Ascending aorta (tissue), 2 donors: ENCODE measurements around the gene SEMA4A. TPM values are rescaled to one million over a fixed set of nuclear protein-coding genes. Genes with fewer than 3 reads are reported as not detected.

Source experiments
- DNase-seq, 2 donors: peaks; one replicate each; pipeline ENCODE4 v3.0.0-alpha.2; 2019; ENCODE audit warnings: low spot score in 2 of 2
- H3K27ac ChIP-seq, 2 donors: fragments of 200-600 bp; sonication (generic); one replicate each; pipeline ENCODE4 v1.5.1; 2016 to 2017; ENCODE audit warnings: mild to moderate bottlenecking in 1 of 2
- H3K27me3 ChIP-seq: fragments of 200-600 bp; sonication (generic); one replicate; pipeline ENCODE4 v1.5.1; 2017
- H3K36me3 ChIP-seq, 2 donors: fragments of 200-600 bp; sonication (generic); one replicate each; pipeline ENCODE4 v1.5.1; 2016
- H3K4me1 ChIP-seq, 2 donors: fragments of 200-600 bp; sonication (generic); one replicate each; pipeline ENCODE4 v1.5.1; 2016 to 2017; ENCODE audit warnings: mild to moderate bottlenecking in 1 of 2
- H3K4me3 ChIP-seq, 2 donors: fragments of 200-600 bp; sonication (generic); one replicate each; pipeline ENCODE4 v1.5.1; 2016 to 2017; ENCODE audit warnings: mild to moderate bottlenecking in 1 of 2
- H3K9me3 ChIP-seq, 2 donors: fragments of 200-600 bp; sonication (generic); one replicate each; pipeline ENCODE4 v1.5.1; 2016
- CTCF ChIP-seq, 3 experiments: fragments of 200-600 bp in 2 of 3; fragments of 450-650 bp in 1 of 3; sonication (generic) in 2 of 3; IDR thresholded peaks; one replicate each; pipeline ENCODE4 v1.5.1; 2016 to 2019; ENCODE audit warnings: antibody characterized with exemption in 3 of 3, mild to moderate bottlenecking in 1 of 3, moderate library complexity in 1 of 3
- intact Hi-C: fragments of 100-400 bp; cut with DNase I; formaldehyde crosslinking; loops from one replicate; pipeline ENCODE4 v1.15.1; 2023
- total RNA-seq: library from RNA; depleted of rRNA; stranded (reverse); fragments of >200 nt; gene quantifications from one replicate; pipeline ENCODE4 v1.1.0, GENCODE V29; 2016

The SEMA4A gene
- total RNA-seq, 1 donor from 2014 or later: 0.64 TPM

- intact Hi-C loops: no loop called here
- H3K27ac ChIP-seq: peak overlapping the region in 1 of 2 donors; percentile 59
- H3K27me3 ChIP-seq: no peaks in the 10 kb centered on the region
- peaks cover 12 to 15% of the 10 kb centered on the region in 2 donors for H3K4me1 ChIP-seq
- no peak overlapping the region for H3K4me3 ChIP-seq
- DNase-seq: no peak
- H3K36me3 ChIP-seq: no peaks in the 10 kb centered on the region
- no peak for TF ChIP-seq CTCF (IDR thresholded peaks at IDR 0.05)
- H3K9me3 ChIP-seq: no peaks in the 10 kb centered on the region
These were observed 2.9 kb upstream of the SEMA4A start for GRCh38 chr1:156150333-156151011.

GRCh38 chr1:156151093-156151688, 2.2 kb upstream of the SEMA4A start:
- Histone ChIP-seq H3K27me3 (no peaks in the 10 kb centered on the region), H3K27ac (peak overlapping the region in 1 of 2 donors; percentile 59), H3K9me3 (no peaks in the 10 kb centered on the region), H3K36me3 (no peaks in the 10 kb centered on the region), H3K4me1 (peaks cover 11 to 14% of the 10 kb centered on the region in 2 donors), H3K4me3 (no peak overlapping the region)
- intact Hi-C loops: no loop called here
- no peak for TF ChIP-seq CTCF (IDR thresholded peaks at IDR 0.05)
- peak; percentile 55 to 78 for DNase-seq

GRCh38 chr1:156152628-156153027, 757 bp upstream of the SEMA4A start:
- Histone ChIP-seq H3K27ac (no peak overlapping the region), H3K4me3 (no peak overlapping the region), H3K9me3 (no peaks in the 10 kb centered on the region), H3K27me3 (no peaks in the 10 kb centered on the region), H3K36me3 (no peaks in the 10 kb centered on the region), H3K4me1 (peaks cover 0 to 3% of the 10 kb centered on the region in 2 donors)
- no peak for TF ChIP-seq CTCF (IDR thresholded peaks at IDR 0.05)
- intact Hi-C loops: no loop called here
- DNase-seq: no peak

GRCh38 chr1:156154317-156154749, 948 bp downstream of the SEMA4A start:
- H3K4me3 ChIP-seq: no peak overlapping the region

GRCh38 chr1:156155756-156156510, 2.5 kb downstream of the SEMA4A start:
- Histone ChIP-seq H3K27me3 (no peaks in the 10 kb centered on the region), H3K4me3 (no peak overlapping the region), H3K9me3 (no peaks in the 10 kb centered on the region), H3K36me3 (no peaks in the 10 kb centered on the region), H3K4me1 (peaks cover 0 to 6% of the 10 kb centered on the region in 2 donors), H3K27ac (no peak overlapping the region)
- intact Hi-C loops: no loop called here
- DNase-seq: no peak
- TF ChIP-seq CTCF (IDR thresholded peaks at IDR 0.05): no peak

More at GRCh38 chr1:156154317-156154749, 948 bp downstream of the SEMA4A start:
- no peak for DNase-seq
- intact Hi-C loops: no loop called here
- H3K27me3 ChIP-seq: no peaks in the 10 kb centered on the region
- H3K9me3 ChIP-seq: no peaks in the 10 kb centered on the region
- no peak for TF ChIP-seq CTCF (IDR thresholded peaks at IDR 0.05)
- H3K27ac ChIP-seq: no peak overlapping the region
- peaks cover 0 to 3% of the 10 kb centered on the region in 2 donors for H3K4me1 ChIP-seq
- no peaks in the 10 kb centered on the region for H3K36me3 ChIP-seq
